HepG2 (cell line): ENCODE measurements around the gene CHCHD6. TPM values are rescaled to one million over a fixed set of nuclear protein-coding genes. Genes with fewer than 3 reads are reported as not detected.
A peak's percentile ranks its signal among the peaks of the same experiment; 100 is the strongest.

ENCODE experiments used
- ATAC-seq: fragments of 200-7000 bp; cut with Tn5 transposase; 3 replicates; pipeline ENCODE4 v1.9.1; 2020; ENCODE audit warnings: mild to moderate bottlenecking, moderate library complexity
- BruUV-seq: library from RNA; stranded (reverse); fragments of 400-500 nt; replicated peaks from 2 replicates; lab custom pipeline; 2021; lab: Mats Ljungman, UMichigan
- CTCF ChIA-PET: fragments of 300-600 bp; formaldehyde crosslinking; extraction: SDS; loops from one replicate; lab custom pipeline; 2021; ENCODE audit warnings: low total read pairs, inconsistent platforms, low intra/inter-chr PET ratio; lab: Yijun Ruan, JAX
- POLR2A ChIA-PET: fragments of 350-600 bp; sonication (Branson Sonifier 250); formaldehyde crosslinking; loops from one replicate; lab custom pipeline; 2020; ENCODE audit warnings: antibody characterized with exemption, inconsistent platforms; lab: Yijun Ruan, JAX
- DNase-seq: peaks from one replicate; pipeline ENCODE4 v3.0.0-alpha.2; 2015; ENCODE audit warnings: low spot score
- FAIRE-seq: peaks from 3 replicates; lab custom pipeline; 2011; peaks lifted over from hg19 to GRCh38; lab: Jason Lieb, UNC
- H2AFZ ChIP-seq: one replicate; pipeline ENCODE4 v1.6.1; 2011; ENCODE audit warnings: low read length, inconsistent platforms
- H3K27ac ChIP-seq: fragments of 300-600 bp; 3 replicates; pipeline ENCODE4 v1.8.0; 2011; ENCODE audit warnings: mixed run types, mild to moderate bottlenecking, mixed read lengths, low read length, inconsistent platforms; ENCODE audit not compliant: insufficient read depth; ENCODE audit errors: extremely low read length
- H3K27me3 ChIP-seq, 2 experiments: fragments of 200-600 bp in 1 of 2; 2 replicates in 1 of 2; 3 replicates in 1 of 2; pipeline versions ENCODE4 v1.6.0 to v1.8.0; 2011; ENCODE audit warnings: low read length in 2 of 2, mild to moderate bottlenecking in 2 of 2, moderate library complexity in 2 of 2, inconsistent platforms in 1 of 2; ENCODE audit not compliant: insufficient read depth in 2 of 2, control insufficient read depth in 1 of 2
- H3K36me3 ChIP-seq, 2 experiments: fragments of 200-600 bp in 1 of 2; replicated peaks in 1 of 2; 2 replicates in 1 of 2; 3 replicates in 1 of 2; pipeline versions ENCODE4 v1.5.1 to v1.8.0; 2011; ENCODE audit warnings: low read length in 2 of 2, inconsistent platforms in 1 of 2; ENCODE audit not compliant: insufficient read depth in 2 of 2, control insufficient read depth in 1 of 2
- H3K4me1 ChIP-seq: 2 replicates; pipeline ENCODE4 v1.5.1; 2012; ENCODE audit warnings: low read length, inconsistent platforms; ENCODE audit not compliant: insufficient read depth
- H3K4me2 ChIP-seq: 2 replicates; pipeline ENCODE4 v1.6.0; 2011; ENCODE audit warnings: low read depth, low read length, inconsistent platforms
- H3K4me3 ChIP-seq, 3 experiments: fragments of 200-600 bp in 1 of 3; sonication (generic), shearing (Covaris generic) in 1 of 3; replicated peaks in 1 of 3; 2 replicates each; pipeline ENCODE4 v1.5.1; 2011 to 2016; ENCODE audit warnings: low read length in 3 of 3, inconsistent platforms in 2 of 3, low read depth in 2 of 3, mild to moderate bottlenecking in 2 of 3, control low read depth in 1 of 3, mixed read lengths in 1 of 3; ENCODE audit not compliant: insufficient read depth in 1 of 3
- H3K79me2 ChIP-seq: one replicate; pipeline ENCODE4 v1.6.1; 2011; ENCODE audit warnings: low read length, inconsistent platforms; ENCODE audit not compliant: insufficient read depth
- H3K9ac ChIP-seq: 2 replicates; pipeline ENCODE4 v1.6.0; 2011; ENCODE audit warnings: mild to moderate bottlenecking, low read depth, low read length, inconsistent platforms; ENCODE audit not compliant: insufficient read depth
- H3K9me3 ChIP-seq: 2 replicates; pipeline ENCODE4 v1.5.1; 2012; ENCODE audit warnings: mild to moderate bottlenecking, low read length
- H4K20me1 ChIP-seq: 2 replicates; pipeline ENCODE4 v1.6.0; 2011; ENCODE audit warnings: inconsistent platforms, mild to moderate bottlenecking, low read length, moderate library complexity; ENCODE audit not compliant: insufficient read depth
- CBX5 ChIP-seq: sonication (generic); formaldehyde crosslinking; IDR thresholded peaks from 2 replicates; pipeline ENCODE4 v1.4.0; 2020; ENCODE audit warnings: missing genetic modification reagents, borderline replicate concordance
- HNRNPL ChIP-seq: fragments of 200-400 bp; formaldehyde crosslinking; IDR thresholded peaks from 2 replicates; pipeline ENCODE4 v1.6.1; 2017; ENCODE audit warnings: mild to moderate bottlenecking, low read depth, low read length
- RBM39 ChIP-seq: fragments of 200-400 bp; formaldehyde crosslinking; IDR thresholded peaks from one replicate; pipeline ENCODE4 v1.6.1; 2018; ENCODE audit warnings: antibody characterized with exemption, mild to moderate bottlenecking, low read depth, low read length; ENCODE audit not compliant: poor library complexity, severe bottlenecking
- SP1 ChIP-seq, 2 experiments: fragments of 450-650 bp in 1 of 2; sonication (generic) in 1 of 2; formaldehyde crosslinking in 1 of 2; IDR thresholded peaks; 2 replicates each; pipeline versions ENCODE4 v1.4.0 to v1.6.1; 2016 to 2020; ENCODE audit warnings: missing genetic modification reagents in 1 of 2
- SRY ChIP-seq: sonication (generic); formaldehyde crosslinking; IDR thresholded peaks from 2 replicates; pipeline ENCODE4 v1.8.0; 2022; ENCODE audit warnings: mild to moderate bottlenecking, missing genetic modification reagents
- TAF1 ChIP-seq: sonication (generic); formaldehyde crosslinking; IDR thresholded peaks from 2 replicates; pipeline ENCODE4 v1.4.0; 2020; ENCODE audit warnings: missing genetic modification reagents
- ZMAT5 ChIP-seq: sonication (generic); formaldehyde crosslinking; IDR thresholded peaks from 2 replicates; pipeline ENCODE4 v1.5.0; 2020; ENCODE audit warnings: mild to moderate bottlenecking, low read depth, missing genetic modification reagents, borderline replicate concordance
- whole genome bisulfite sequencing: methylation state at CpG from one replicate; pipeline ENCODE4 v1.1.6; 2017; ENCODE audit warnings: low lambda C conversion rate; 5-methylcytosine and 5-hydroxymethylcytosine counted together
- in situ Hi-C: cut with HindIII; loops from 2 replicates; pipeline ENCODE4 v1.10.0; 2017; ENCODE audit warnings: low pct_unique_long_range_greater_than_20kb; ENCODE audit not compliant: extremely low pct_ligation_motif_present
- intact Hi-C: fragments of 100-400 bp; cut with micrococcal nuclease; formaldehyde crosslinking; loops from one replicate; pipeline ENCODE4 v1.10.0; 2022; ENCODE audit not compliant: unreplicated experiment
- polyA plus RNA-seq, 8 experiments: library from polyadenylated mRNA; depleted of rRNA in 3 of 8; stranded (reverse) in 7 of 8; unstranded in 1 of 8; fragments of >200 nt; fragmentation: Illumina TruSeq in 4 of 8; extraction: Trizol in 4 of 8; gene quantifications; 2 replicates each; pipeline versions ENCODE4 v1.2.1 to v1.2.3, GENCODE V29; 2011 to 2016; ENCODE audit warnings: low read depth in 4 of 8, missing spikeins in 1 of 8, mixed read lengths in 1 of 8; ENCODE audit not compliant: insufficient read depth in 1 of 8
- total RNA-seq, 5 experiments: library from RNA; depleted of rRNA; stranded (reverse); fragments of >200 nt; fragmentation: Illumina TruSeq; extraction: Trizol; gene quantifications; 2 replicates each; pipeline ENCODE4 v1.2.3, GENCODE V29; 2016; ENCODE audit warnings: low read depth in 1 of 5
- TF ChIP-seq, protein P1 (sequence below): sonication (generic); formaldehyde crosslinking; IDR thresholded peaks from 2 replicates; pipeline ENCODE4 v1.4.0; 2020; ENCODE audit warnings: missing genetic modification reagents
- TF ChIP-seq, protein P2 (sequence below): sonication (generic); formaldehyde crosslinking; IDR thresholded peaks from 2 replicates; pipeline ENCODE4 v1.5.0; 2020; ENCODE audit warnings: mild to moderate bottlenecking, missing genetic modification reagents, moderate library complexity
- TF ChIP-seq, protein P3 (sequence below): sonication (generic); formaldehyde crosslinking; IDR thresholded peaks from 2 replicates; pipeline ENCODE4 v1.8.0; 2022; ENCODE audit warnings: mild to moderate bottlenecking, missing genetic modification reagents; ENCODE audit not compliant: insufficient replicate concordance

CHCHD6 gene
- total and polyA plus RNA-seq, 2 of the 13 experiments (the other 11 are each of a cell fraction or from before 2014, with no cell fraction given), result 20.3 to 20.8 TPM

GRCh38 chr3:126976906-126977305, 272.9 kb downstream of the CHCHD6 start:
- Histone ChIP-seq H3K9me3 (peaks cover 7% of the 10 kb centered on the region), H2AFZ (no peak overlapping the region), H3K27me3 (peaks cover 2 to 14% of the 10 kb centered on the region in 2 experiments; a peak in 3 of 5 replicates), H3K4me3 (no peak overlapping the region), H4K20me1 (no peaks in the 10 kb centered on the region), H3K9ac (no peak overlapping the region), H3K4me2 (no peak overlapping the region), H3K36me3 (no peaks in the 10 kb centered on the region), H3K27ac (no peak overlapping the region), H3K79me2 (no peaks in the 10 kb centered on the region), H3K4me1 (peaks cover 21% of the 10 kb centered on the region)
- TF ChIP-seq, protein P1, sequence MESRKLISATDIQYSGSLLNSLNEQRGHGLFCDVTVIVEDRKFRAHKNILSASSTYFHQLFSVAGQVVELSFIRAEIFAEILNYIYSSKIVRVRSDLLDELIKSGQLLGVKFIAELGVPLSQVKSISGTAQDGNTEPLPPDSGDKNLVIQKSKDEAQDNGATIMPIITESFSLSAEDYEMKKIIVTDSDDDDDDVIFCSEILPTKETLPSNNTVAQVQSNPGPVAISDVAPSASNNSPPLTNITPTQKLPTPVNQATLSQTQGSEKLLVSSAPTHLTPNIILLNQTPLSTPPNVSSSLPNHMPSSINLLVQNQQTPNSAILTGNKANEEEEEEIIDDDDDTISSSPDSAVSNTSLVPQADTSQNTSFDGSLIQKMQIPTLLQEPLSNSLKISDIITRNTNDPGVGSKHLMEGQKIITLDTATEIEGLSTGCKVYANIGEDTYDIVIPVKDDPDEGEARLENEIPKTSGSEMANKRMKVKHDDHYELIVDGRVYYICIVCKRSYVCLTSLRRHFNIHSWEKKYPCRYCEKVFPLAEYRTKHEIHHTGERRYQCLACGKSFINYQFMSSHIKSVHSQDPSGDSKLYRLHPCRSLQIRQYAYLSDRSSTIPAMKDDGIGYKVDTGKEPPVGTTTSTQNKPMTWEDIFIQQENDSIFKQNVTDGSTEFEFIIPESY, result 0 out of 2 replicates have a peak, but pooled peaks have one; percentile 25
- TF ChIP-seq, protein P2, sequence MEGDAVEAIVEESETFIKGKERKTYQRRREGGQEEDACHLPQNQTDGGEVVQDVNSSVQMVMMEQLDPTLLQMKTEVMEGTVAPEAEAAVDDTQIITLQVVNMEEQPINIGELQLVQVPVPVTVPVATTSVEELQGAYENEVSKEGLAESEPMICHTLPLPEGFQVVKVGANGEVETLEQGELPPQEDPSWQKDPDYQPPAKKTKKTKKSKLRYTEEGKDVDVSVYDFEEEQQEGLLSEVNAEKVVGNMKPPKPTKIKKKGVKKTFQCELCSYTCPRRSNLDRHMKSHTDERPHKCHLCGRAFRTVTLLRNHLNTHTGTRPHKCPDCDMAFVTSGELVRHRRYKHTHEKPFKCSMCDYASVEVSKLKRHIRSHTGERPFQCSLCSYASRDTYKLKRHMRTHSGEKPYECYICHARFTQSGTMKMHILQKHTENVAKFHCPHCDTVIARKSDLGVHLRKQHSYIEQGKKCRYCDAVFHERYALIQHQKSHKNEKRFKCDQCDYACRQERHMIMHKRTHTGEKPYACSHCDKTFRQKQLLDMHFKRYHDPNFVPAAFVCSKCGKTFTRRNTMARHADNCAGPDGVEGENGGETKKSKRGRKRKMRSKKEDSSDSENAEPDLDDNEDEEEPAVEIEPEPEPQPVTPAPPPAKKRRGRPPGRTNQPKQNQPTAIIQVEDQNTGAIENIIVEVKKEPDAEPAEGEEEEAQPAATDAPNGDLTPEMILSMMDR (CRISPR knock-in tag), result no peak
- POLR2A ChIA-PET, result no interaction called here
- CTCF ChIA-PET, result no interaction called here
- no TSS peak for BruUV-seq
- ATAC-seq (no peak), FAIRE-seq (no peak), DNase-seq (no peak)
- in situ Hi-C loops (loop anchor here (10.0 kb wide), 1 partner anchor 302 kb away; no protein-coding TSS in a partner anchor), intact Hi-C loops (no loop called here)
- WGBS, result 93% methylated on average over 3 of the region's 7 CpGs

DNA sequence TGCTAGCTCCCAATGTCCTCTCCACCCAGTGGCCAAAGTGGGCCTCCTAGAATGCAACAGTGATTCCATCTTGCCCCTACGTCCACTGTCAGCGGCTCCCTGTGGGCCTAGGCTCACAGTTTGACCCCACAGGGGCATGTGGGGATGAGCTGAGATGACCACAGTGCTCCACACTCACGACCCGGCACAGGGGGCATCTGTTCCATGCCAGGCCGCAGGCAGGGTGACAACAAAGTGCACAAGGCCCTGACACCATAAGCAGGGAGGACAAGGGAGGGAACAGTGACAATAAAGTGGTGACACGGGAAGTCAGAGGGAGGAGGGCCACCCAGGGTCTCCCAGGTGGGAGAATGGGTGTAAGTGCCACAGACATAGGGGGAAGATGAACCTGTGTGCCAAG, 273.8 kb downstream of the CHCHD6 start:
- BruUV-seq, result no TSS peak
- WGBS, result 21% methylated on average over 6 of the region's 6 CpGs
- Histone ChIP-seq H3K4me1 (peaks cover 28% of the 10 kb centered on the region), H3K27ac (no peak overlapping the region), H3K4me3 (no peak overlapping the region), H3K9me3 (peaks cover 7% of the 10 kb centered on the region), H3K36me3 (no peaks in the 10 kb centered on the region), H3K27me3 (peaks cover 2 to 16% of the 10 kb centered on the region in 2 experiments; a peak in 3 of 5 replicates), H2AFZ (no peak overlapping the region), H4K20me1 (no peaks in the 10 kb centered on the region), H3K79me2 (no peaks in the 10 kb centered on the region), H3K9ac (no peak overlapping the region), H3K4me2 (no peak overlapping the region)
- CTCF ChIA-PET, result no interaction called here
- in situ Hi-C loops (loop anchor here (10.0 kb wide), 1 partner anchor 303 kb away; no protein-coding TSS in a partner anchor), intact Hi-C loops (no loop called here)
- DNase-seq, result no peak
- POLR2A ChIA-PET, result no interaction called here
- no peak for ATAC-seq
- no peak for FAIRE-seq
- no peak for TF ChIP-seq RBM39
- TF ChIP-seq SRY (CRISPR knock-in tag), result no peak
- no peak for TF ChIP-seq ZMAT5
- TF ChIP-seq, protein P3, sequence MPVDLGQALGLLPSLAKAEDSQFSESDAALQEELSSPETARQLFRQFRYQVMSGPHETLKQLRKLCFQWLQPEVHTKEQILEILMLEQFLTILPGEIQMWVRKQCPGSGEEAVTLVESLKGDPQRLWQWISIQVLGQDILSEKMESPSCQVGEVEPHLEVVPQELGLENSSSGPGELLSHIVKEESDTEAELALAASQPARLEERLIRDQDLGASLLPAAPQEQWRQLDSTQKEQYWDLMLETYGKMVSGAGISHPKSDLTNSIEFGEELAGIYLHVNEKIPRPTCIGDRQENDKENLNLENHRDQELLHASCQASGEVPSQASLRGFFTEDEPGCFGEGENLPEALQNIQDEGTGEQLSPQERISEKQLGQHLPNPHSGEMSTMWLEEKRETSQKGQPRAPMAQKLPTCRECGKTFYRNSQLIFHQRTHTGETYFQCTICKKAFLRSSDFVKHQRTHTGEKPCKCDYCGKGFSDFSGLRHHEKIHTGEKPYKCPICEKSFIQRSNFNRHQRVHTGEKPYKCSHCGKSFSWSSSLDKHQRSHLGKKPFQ (CRISPR knock-in tag), result no peak
- TF ChIP-seq SP1 (IDR thresholded peaks at IDR 0.05), result no peak
- no peak for TF ChIP-seq SP1 (CRISPR knock-in tag; IDR thresholded peaks at IDR 0.05)
- no peak for TF ChIP-seq HNRNPL
- no peak for TF ChIP-seq TAF1 (CRISPR knock-in tag)
- TF ChIP-seq CBX5, result no peak
